ENCODE data around the gene SLC25A14. TPM values are rescaled to one million over a fixed set of nuclear protein-coding genes. Genes with fewer than 3 reads are reported as not detected.
"Not testable (repeated sequence)": the region's sequence is repeated elsewhere in the genome, so short reads cannot be mapped to it uniquely, and the experiment has no call there.

SLC25A14 gene
- total RNA-seq, 1 donor from 2014 or later, result 18.5 TPM

- no peak for DNase-seq (ENCODE audit: low read depth, low spot score)
- Mint-ChIP-seq H3K4me3 (no peak overlapping the region), H3K27me3 (ENCODE audit: low read depth) (no peaks in the 10 kb centered on the region), H3K9me3 (peaks cover 12% of the 10 kb centered on the region), H3K27ac (ENCODE audit: unreplicated experiment) (no peak overlapping the region), H3K36me3 (ENCODE audit: low read depth) (no peaks in the 10 kb centered on the region), H3K4me1 (peaks cover 4% of the 10 kb centered on the region)
- TF ChIP-seq CTCF (conservative IDR thresholded peaks at IDR 0.05), result no peak
These were observed 39.8 kb upstream of the SLC25A14 start for GRCh38 chrX:130300010-130300282.

GRCh38 chrX:130301405-130301804, 38.3 kb upstream of the SLC25A14 start:
- Mint-ChIP-seq H3K27ac (ENCODE audit: unreplicated experiment) (no peak overlapping the region), H3K36me3 (ENCODE audit: low read depth) (no peaks in the 10 kb centered on the region), H3K4me1 (peaks cover 4% of the 10 kb centered on the region), H3K27me3 (ENCODE audit: low read depth) (no peaks in the 10 kb centered on the region), H3K9me3 (peaks cover 12% of the 10 kb centered on the region), H3K4me3 (no peak overlapping the region)
- TF ChIP-seq CTCF (conservative IDR thresholded peaks at IDR 0.05), result no peak
- DNase-seq (ENCODE audit: low read depth, low spot score), result no peak

- H3K9me3 Mint-ChIP-seq, result peaks cover 15% of the 10 kb centered on the region
- no peak for DNase-seq (ENCODE audit: low read depth, low spot score)
- H3K36me3 Mint-ChIP-seq (ENCODE audit: low read depth), result no peaks in the 10 kb centered on the region
- H3K4me1 Mint-ChIP-seq, result no peaks in the 10 kb centered on the region
- TF ChIP-seq CTCF (conservative IDR thresholded peaks at IDR 0.05), result no peak
- no peak overlapping the region for H3K27ac Mint-ChIP-seq (ENCODE audit: unreplicated experiment)
- no peaks in the 10 kb centered on the region for H3K27me3 Mint-ChIP-seq (ENCODE audit: low read depth)
- H3K4me3 Mint-ChIP-seq, result no peak overlapping the region
These were observed 37.7 kb upstream of the SLC25A14 start for GRCh38 chrX:130301977-130302376.

GRCh38 chrX:130304587-130305368, 34.9 kb upstream of the SLC25A14 start:
- no peaks in the 10 kb centered on the region for H3K36me3 Mint-ChIP-seq (ENCODE audit: low read depth)
- peaks cover 15% of the 10 kb centered on the region for H3K9me3 Mint-ChIP-seq
- no peak overlapping the region for H3K27ac Mint-ChIP-seq (ENCODE audit: unreplicated experiment)
- no peak for DNase-seq (ENCODE audit: low read depth, low spot score)
- no peak for TF ChIP-seq CTCF (conservative IDR thresholded peaks at IDR 0.05)
- H3K27me3 Mint-ChIP-seq (ENCODE audit: low read depth), result no peaks in the 10 kb centered on the region
- no peak overlapping the region for H3K4me3 Mint-ChIP-seq
- no peaks in the 10 kb centered on the region for H3K4me1 Mint-ChIP-seq

- H3K4me3 Mint-ChIP-seq; DNase-seq (ENCODE audit: low read depth, low spot score); H3K4me1 Mint-ChIP-seq; H3K27ac Mint-ChIP-seq (ENCODE audit: unreplicated experiment); H3K36me3 Mint-ChIP-seq (ENCODE audit: low read depth): not testable (repeated sequence)
- peaks cover 16% of the 10 kb centered on the region for H3K27me3 Mint-ChIP-seq (ENCODE audit: low read depth)
- peaks cover 15% of the 10 kb centered on the region for H3K9me3 Mint-ChIP-seq
These were observed 19.8 kb upstream of the SLC25A14 start for GRCh38 chrX:130319886-130320285.

- no peak for DNase-seq (ENCODE audit: low read depth, low spot score)
- H3K27me3 Mint-ChIP-seq (ENCODE audit: low read depth), result peaks cover 19% of the 10 kb centered on the region
- peaks cover 12% of the 10 kb centered on the region for H3K9me3 Mint-ChIP-seq
- H3K36me3 Mint-ChIP-seq (ENCODE audit: low read depth), result peaks cover 3% of the 10 kb centered on the region
- H3K4me3 Mint-ChIP-seq, result no peak overlapping the region
- no peak for TF ChIP-seq CTCF (conservative IDR thresholded peaks at IDR 0.05)
- H3K4me1 Mint-ChIP-seq, result no peaks in the 10 kb centered on the region
- H3K27ac Mint-ChIP-seq (ENCODE audit: unreplicated experiment), result no peak overlapping the region
These were observed 18.2 kb upstream of the SLC25A14 start for GRCh38 chrX:130321550-130321949.
